Right cardiac atrium (tissue), 5 donors: ENCODE data around the gene C18orf63. TPM values are rescaled to one million over a fixed set of nuclear protein-coding genes. Genes with fewer than 3 reads are reported as not detected.
A peak's percentile ranks its signal among the peaks of the same experiment; 100 is the strongest.

Source experiments
- ATAC-seq, 2 donors: fragments of 200-7000 bp; cut with Tn5 transposase; one replicate each; pipeline versions ENCODE4 v1.8.0 to v1.9.1; 2020; ENCODE audit warnings: moderate library complexity in 2 of 2, mild to moderate bottlenecking in 1 of 2
- DNase-seq, 3 donors: peaks; one replicate each; pipeline ENCODE4 v3.0.0-alpha.2; 2020
- H3K27ac ChIP-seq: one replicate; pipeline ENCODE4 v1.5.1; 2013; ENCODE audit warnings: mild to moderate bottlenecking, low read length, control low read depth, moderate library complexity
- H3K27me3 ChIP-seq: one replicate; pipeline ENCODE4 v1.6.1; 2013; ENCODE audit not compliant: control insufficient read depth, insufficient read depth
- H3K4me1 ChIP-seq: one replicate; pipeline ENCODE4 v1.6.1; 2013; ENCODE audit warnings: low read length; ENCODE audit not compliant: control insufficient read depth, insufficient read depth
- H3K4me3 ChIP-seq: one replicate; pipeline ENCODE4 v1.5.1; 2013; ENCODE audit warnings: low read length, control low read depth
- H3K9me3 ChIP-seq: one replicate; pipeline ENCODE4 v1.6.1; 2013; ENCODE audit warnings: low read length; ENCODE audit not compliant: control insufficient read depth
- WGBS: extraction: QIAGEN DNeasy Blood & Tissue Kit; methylation state at CpG from one replicate; pipeline ENCODE4 v1.1.7; 2013; 5-methylcytosine and 5-hydroxymethylcytosine counted together
- intact Hi-C, 4 donors: fragments of 100-400 bp; cut with DNase I; formaldehyde crosslinking; loops; one replicate each; pipeline versions ENCODE4 v1.11.0 to v1.14.0; 2022 to 2023
- polyA plus RNA-seq: library from polyadenylated mRNA; stranded (reverse); fragments of 200-250 nt; gene quantifications from one replicate; pipeline ENCODE4 v1.2.3, GENCODE V29; 2013
- total RNA-seq, 4 donors: library from RNA; stranded (reverse); fragmentation: NEBNext Ultra II Directional; extraction: Animal tissue kit (Norgen Biotek cat#: 25700); gene quantifications; one replicate each; pipeline ENCODE4 v1.2.1, GENCODE V29; 2021
- donor health status: healthy with polysubstance abuse.
- donor health status: DM: no; HTN: yes; CAD: no.
- donor health status: DM: no; HTN: no; CAD: no.
- donor health status: DM: no; HTN: yes; CAD: no; lungs with severe emphysema.
- donor health status: DM: yes; HTN: yes; CAD: no.

C18orf63 gene
- total and polyA plus RNA-seq, 5 donors, result not detected

- Histone ChIP-seq H3K4me3 (no peak overlapping the region), H3K27ac (no peak overlapping the region), H3K4me1 (peaks cover 2% of the 10 kb centered on the region), H3K9me3 (no peaks in the 10 kb centered on the region), H3K27me3 (no peaks in the 10 kb centered on the region)
- 65% methylated on average over 9 of the region's 9 CpGs for WGBS
- intact Hi-C loops, result no loop called here
- no peak for DNase-seq
- ATAC-seq, result peak; percentile 46
Observed at GRCh38 chr18:74395648-74396154, 80.1 kb downstream of the C18orf63 start.

DNA sequence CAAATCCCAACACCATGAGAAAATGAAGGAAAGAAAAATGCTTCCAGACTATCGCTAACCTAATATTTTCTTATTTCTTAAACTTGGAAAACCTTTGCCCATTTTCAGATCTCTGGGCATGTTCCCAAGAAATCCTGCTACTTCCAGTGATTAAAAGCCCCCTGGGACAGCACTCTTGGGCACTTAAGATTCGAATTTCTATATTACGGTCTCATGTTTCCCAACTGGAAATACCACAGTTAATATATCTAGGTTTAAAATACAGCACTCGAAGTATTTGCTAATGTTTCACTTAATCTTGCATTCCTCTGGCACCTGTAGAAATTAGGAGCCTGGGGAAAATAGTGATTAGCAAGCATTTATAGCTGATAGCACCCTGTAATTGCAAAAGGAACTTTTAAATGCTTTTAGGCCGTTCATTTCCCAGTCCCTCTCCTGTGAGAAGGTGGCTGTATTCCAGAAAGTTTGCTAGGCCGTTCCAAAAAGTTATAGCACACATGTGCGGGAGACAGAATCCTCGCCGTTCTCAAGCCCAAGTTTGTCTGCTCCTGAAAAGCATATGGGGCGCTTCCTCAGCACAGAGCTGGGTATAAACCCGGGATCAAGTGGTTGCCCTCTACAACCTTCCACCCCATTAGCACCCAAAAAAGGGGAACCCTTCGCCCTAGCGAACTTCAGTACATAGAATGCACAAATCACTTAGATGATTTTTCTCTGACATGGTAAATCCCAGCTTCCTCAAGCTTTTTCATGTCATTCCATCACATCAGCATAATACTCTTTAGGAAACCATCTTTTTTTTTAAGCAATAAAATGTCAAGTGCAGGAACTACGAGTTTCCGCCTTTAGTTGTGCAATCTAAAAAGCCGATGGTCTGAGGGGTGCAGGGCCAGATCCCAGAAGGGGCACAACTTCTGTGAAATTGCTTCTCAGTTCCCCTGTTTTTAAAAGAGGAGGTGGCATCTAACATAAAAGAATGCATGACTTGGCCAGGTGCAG, 80.8 kb downstream of the C18orf63 start:
- WGBS, result 51% methylated on average over 16 of the region's 16 CpGs
- H3K9me3 ChIP-seq, result no peaks in the 10 kb centered on the region
- no peak overlapping the region for H3K4me3 ChIP-seq
- H3K4me1 ChIP-seq, result peaks cover 2% of the 10 kb centered on the region
- peak overlapping the region; percentile 35 for H3K27ac ChIP-seq
- no peak for DNase-seq
- no peaks in the 10 kb centered on the region for H3K27me3 ChIP-seq
- intact Hi-C loops, result no loop called here
- ATAC-seq, result peak in 1 of 2 donors; percentile 19

- no peak overlapping the region for H3K27ac ChIP-seq
- ATAC-seq, result no peak
- H3K4me1 ChIP-seq, result peaks cover 2% of the 10 kb centered on the region
- no peak for DNase-seq
- no peaks in the 10 kb centered on the region for H3K9me3 ChIP-seq
- WGBS, result 89% methylated on average over 7 of the region's 7 CpGs
- H3K4me3 ChIP-seq, result no peak overlapping the region
- intact Hi-C loops, result no loop called here
- no peaks in the 10 kb centered on the region for H3K27me3 ChIP-seq
Observed at GRCh38 chr18:74397572-74397971, 81.9 kb downstream of the C18orf63 start.

- peak in 2 of 3 donors; percentile 65 to 69 for DNase-seq
- 30% methylated on average over 14 of the region's 14 CpGs for WGBS
- no peaks in the 10 kb centered on the region for H3K27me3 ChIP-seq
- H3K4me3 ChIP-seq, result no peak overlapping the region
- intact Hi-C loops, result no loop called here
- H3K9me3 ChIP-seq, result no peaks in the 10 kb centered on the region
- H3K27ac ChIP-seq, result no peak overlapping the region
- ATAC-seq, result peak in 1 of 2 donors; percentile 65
- peaks cover 2% of the 10 kb centered on the region for H3K4me1 ChIP-seq
Observed at GRCh38 chr18:74399091-74399887, 83.7 kb downstream of the C18orf63 start.

DNA sequence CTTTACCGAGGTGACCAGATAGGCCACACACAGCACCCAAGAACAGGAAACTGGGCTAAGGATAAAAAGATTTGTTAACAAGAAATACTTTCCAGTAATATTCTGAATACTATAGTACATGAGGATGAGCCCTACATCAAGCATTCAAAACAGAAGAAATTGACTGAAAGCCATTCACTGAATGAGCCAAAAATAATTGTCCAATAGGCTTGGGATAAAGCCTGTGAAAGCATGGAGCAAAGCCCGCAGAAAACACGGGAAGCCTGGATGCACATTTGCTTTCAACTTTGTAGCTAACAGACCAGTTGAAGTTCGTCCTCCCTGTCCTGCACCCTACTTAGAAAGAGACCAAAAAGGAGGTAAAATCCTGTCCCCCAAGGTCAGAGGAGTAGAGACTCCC, 85.2 kb downstream of the C18orf63 start:
- H3K27me3 ChIP-seq, result no peaks in the 10 kb centered on the region
- no peak overlapping the region for H3K4me3 ChIP-seq
- WGBS, result 59% methylated on average over 4 of the region's 4 CpGs
- ATAC-seq (no peak), DNase-seq (no peak)
- intact Hi-C loops, result no loop called here
- H3K4me1 ChIP-seq, result peaks cover 2% of the 10 kb centered on the region
- H3K27ac ChIP-seq, result no peak overlapping the region
- no peaks in the 10 kb centered on the region for H3K9me3 ChIP-seq

- Histone ChIP-seq H3K27ac (no peak overlapping the region), H3K9me3 (no peaks in the 10 kb centered on the region), H3K4me1 (peaks cover 2% of the 10 kb centered on the region), H3K27me3 (no peaks in the 10 kb centered on the region), H3K4me3 (no peak overlapping the region)
- ATAC-seq, result no peak
- DNase-seq, result no peak
- intact Hi-C loops, result no loop called here
- 66% methylated on average over 9 of the region's 9 CpGs for WGBS
Observed at GRCh38 chr18:74402806-74403433, 87.3 kb downstream of the C18orf63 start.

DNA sequence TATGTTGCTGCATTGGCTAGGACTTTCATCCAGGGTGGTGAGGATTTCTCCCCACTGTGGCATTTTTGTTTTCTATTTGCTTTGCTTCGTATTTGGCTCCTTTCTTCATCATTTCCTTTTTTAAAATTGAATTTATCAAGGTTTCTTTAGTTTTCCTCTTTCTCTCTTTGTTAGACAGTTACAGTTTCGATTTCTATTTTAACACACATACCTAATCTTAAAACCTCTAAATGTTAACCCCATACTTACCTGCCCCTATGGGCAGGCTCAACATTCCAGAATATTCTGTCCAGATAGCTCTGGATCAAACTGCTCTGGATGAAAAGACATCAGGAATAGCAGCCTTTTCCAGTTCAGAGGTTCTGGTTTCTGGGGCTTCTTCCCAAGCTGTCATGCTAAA, 92.2 kb downstream of the C18orf63 start:
- H3K9me3 ChIP-seq, result no peaks in the 10 kb centered on the region
- intact Hi-C loops, result no loop called here
- H3K27ac ChIP-seq, result no peak overlapping the region
- WGBS, result 29% methylated on average over 2 of the region's 2 CpGs
- no peak overlapping the region for H3K4me3 ChIP-seq
- DNase-seq (no peak), ATAC-seq (no peak)
- H3K27me3 ChIP-seq, result no peaks in the 10 kb centered on the region
- H3K4me1 ChIP-seq, result no peaks in the 10 kb centered on the region

Other genes with a start within 250 kb of the C18orf63 start
- 1 to 10 TPM in 1 of 4 donors, under 1 TPM in 2, not detected in 1; 0.43 to 1.1 (median 0.57) TPM for gene FBXO15, start 168.0 kb upstream of the C18orf63 start, total RNA-seq
- 0.43 TPM for gene FBXO15, start 168.0 kb upstream of the C18orf63 start, polyA plus RNA-seq
- 100 to 1,000 TPM in 3 of 4 donors, 10 to 100 TPM in 1; 73.9 to 153 (median 115) TPM for gene TIMM21, start 167.3 kb upstream of the C18orf63 start, total RNA-seq
- gene TIMM21, start 167.3 kb upstream of the C18orf63 start, polyA plus RNA-seq, result 109 TPM
- gene CYB5A, start 23.9 kb upstream of the C18orf63 start, total RNA-seq, result 10 to 100 TPM; 40.4 to 53.6 (median 48.8) TPM
- 91.8 TPM for gene CYB5A, start 23.9 kb upstream of the C18orf63 start, polyA plus RNA-seq
- 1 to 10 TPM in 2 of 4 donors, under 1 TPM in 1, not detected in 1; 0.83 to 2.5 (median 1.7) TPM for gene DIPK1C, start 141.5 kb downstream of the C18orf63 start, total RNA-seq
- gene DIPK1C, start 141.5 kb downstream of the C18orf63 start, polyA plus RNA-seq, result 5.7 TPM
- 10 to 100 TPM; 52.1 to 60.7 (median 55.0) TPM for gene CNDP2, start 180.5 kb downstream of the C18orf63 start, total RNA-seq
- gene CNDP2, start 180.5 kb downstream of the C18orf63 start, polyA plus RNA-seq, result 41.0 TPM
- gene CNDP1, start 218.7 kb downstream of the C18orf63 start, total RNA-seq, result not detected
- gene CNDP1, start 218.7 kb downstream of the C18orf63 start, polyA plus RNA-seq, result 0.05 TPM